ENCODE data around the gene PHACTR1. TPM values are rescaled to one million over a fixed set of nuclear protein-coding genes. Genes with fewer than 3 reads are reported as not detected.

PHACTR1 gene
- total and polyA plus RNA-seq, 8 donors, result 0.46 to 17.4 (median 6.4) TPM; not detected in 1

DNA sequence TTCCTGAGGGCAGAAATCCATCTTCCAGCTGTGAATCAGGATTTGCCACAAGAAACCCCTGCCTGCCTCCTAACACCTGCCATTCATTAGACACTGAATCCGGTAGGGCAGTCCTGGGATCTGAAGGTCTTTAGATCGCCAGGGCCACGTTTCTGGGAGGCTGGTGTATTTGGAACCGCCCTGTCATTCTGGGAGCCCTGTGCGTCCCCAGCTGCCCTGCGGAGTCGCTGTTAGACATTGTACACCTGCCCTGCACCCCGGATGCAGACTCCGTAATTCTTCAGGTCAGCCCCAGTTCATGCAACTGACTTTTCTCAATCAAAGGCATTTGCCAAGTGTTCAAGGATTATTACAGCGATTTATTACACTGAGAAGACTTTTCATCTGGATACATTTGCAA is 418.6 kb downstream of the PHACTR1 start:
- intact Hi-C loops (cut with DNase I; ENCODE audit: low total_unique reads), result no loop called here
- TF ChIP-seq POLR2AphosphoS5 (IDR thresholded peaks at IDR 0.05), result no peak
- TF ChIP-seq EP300 (IDR thresholded peaks at IDR 0.05), result no peak
- no peak for TF ChIP-seq POLR2A (IDR thresholded peaks at IDR 0.05)
- TF ChIP-seq, protein P1, sequence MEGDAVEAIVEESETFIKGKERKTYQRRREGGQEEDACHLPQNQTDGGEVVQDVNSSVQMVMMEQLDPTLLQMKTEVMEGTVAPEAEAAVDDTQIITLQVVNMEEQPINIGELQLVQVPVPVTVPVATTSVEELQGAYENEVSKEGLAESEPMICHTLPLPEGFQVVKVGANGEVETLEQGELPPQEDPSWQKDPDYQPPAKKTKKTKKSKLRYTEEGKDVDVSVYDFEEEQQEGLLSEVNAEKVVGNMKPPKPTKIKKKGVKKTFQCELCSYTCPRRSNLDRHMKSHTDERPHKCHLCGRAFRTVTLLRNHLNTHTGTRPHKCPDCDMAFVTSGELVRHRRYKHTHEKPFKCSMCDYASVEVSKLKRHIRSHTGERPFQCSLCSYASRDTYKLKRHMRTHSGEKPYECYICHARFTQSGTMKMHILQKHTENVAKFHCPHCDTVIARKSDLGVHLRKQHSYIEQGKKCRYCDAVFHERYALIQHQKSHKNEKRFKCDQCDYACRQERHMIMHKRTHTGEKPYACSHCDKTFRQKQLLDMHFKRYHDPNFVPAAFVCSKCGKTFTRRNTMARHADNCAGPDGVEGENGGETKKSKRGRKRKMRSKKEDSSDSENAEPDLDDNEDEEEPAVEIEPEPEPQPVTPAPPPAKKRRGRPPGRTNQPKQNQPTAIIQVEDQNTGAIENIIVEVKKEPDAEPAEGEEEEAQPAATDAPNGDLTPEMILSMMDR (IDR thresholded peaks at IDR 0.05), result no peak
- H3K36me3 ChIP-seq, result peaks cover 0 to 3% (median 0%) of the 10 kb centered on the region in 4 donors
- no peak overlapping the region for H3K27ac ChIP-seq
- 68 to 87% (median 79%) methylated on average over 10 of the region's 10 CpGs for WGBS, 5 donors
- no peaks in the 10 kb centered on the region for H3K4me1 ChIP-seq
- H3K9me3 ChIP-seq, result no peaks in the 10 kb centered on the region
- no peaks in the 10 kb centered on the region for H3K27me3 ChIP-seq
- H3K4me3 ChIP-seq, result no peak overlapping the region
- DNase-seq, result no peak

DNA sequence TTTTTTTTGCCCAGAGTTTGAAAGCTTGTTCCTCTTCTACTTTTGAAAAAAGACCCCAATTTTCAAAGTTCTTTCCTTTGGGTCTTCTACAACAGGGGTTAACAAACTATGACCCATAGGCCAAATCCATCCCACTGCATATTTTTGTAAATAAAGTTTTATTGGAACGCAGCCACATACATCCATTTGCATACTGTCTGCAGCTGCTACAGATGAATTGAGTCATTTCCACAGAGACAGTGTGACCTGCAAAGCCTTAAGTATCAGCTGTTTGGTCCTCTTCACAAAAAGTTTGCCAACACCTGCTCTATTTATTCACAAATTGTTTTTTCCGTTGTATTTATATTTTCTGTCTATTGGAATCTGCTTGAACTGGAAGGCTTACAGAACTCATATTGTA is 422.6 kb downstream of the PHACTR1 start:
- no peak overlapping the region for H3K4me3 ChIP-seq
- TF ChIP-seq, protein P1 (IDR thresholded peaks at IDR 0.05), result no peak
- no peak for TF ChIP-seq POLR2AphosphoS5 (IDR thresholded peaks at IDR 0.05)
- TF ChIP-seq POLR2A (IDR thresholded peaks at IDR 0.05), result no peak
- no peak for TF ChIP-seq EP300 (IDR thresholded peaks at IDR 0.05)

DNA sequence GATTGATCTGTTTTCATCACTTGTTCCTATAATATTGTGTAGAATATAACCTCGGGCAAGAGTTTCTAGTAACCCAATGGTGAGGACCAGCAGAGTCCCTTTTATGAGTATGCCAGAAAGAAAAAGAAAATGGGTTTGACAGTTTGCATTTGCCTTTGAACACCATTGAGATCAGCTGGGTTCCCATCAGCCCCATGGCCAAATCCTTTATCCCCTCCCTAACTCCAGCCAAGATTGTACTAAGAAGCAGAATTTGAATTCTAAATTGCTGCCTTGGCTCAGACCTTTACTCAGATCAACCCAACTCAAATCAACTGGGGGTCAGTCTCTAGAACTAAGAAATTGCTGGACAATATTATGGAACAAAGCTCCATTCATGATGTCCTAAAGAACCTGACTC is 424.4 kb downstream of the PHACTR1 start:
- intact Hi-C loops (cut with DNase I; ENCODE audit: low total_unique reads), result no loop called here
- WGBS, 5 donors, result 79 to 96% (median 88%) methylated on average over 1 of the region's 1 CpG
- Histone ChIP-seq H3K4me3 (no peak overlapping the region), H3K9me3 (no peaks in the 10 kb centered on the region), H3K27ac (no peak overlapping the region), H3K4me1 (no peaks in the 10 kb centered on the region), H3K27me3 (no peaks in the 10 kb centered on the region), H3K36me3 (no peaks in the 10 kb centered on the region)
- DNase-seq, result no peak
- TF ChIP-seq, protein P1 (IDR thresholded peaks at IDR 0.05), result no peak
- no peak for TF ChIP-seq EP300 (IDR thresholded peaks at IDR 0.05)
- TF ChIP-seq POLR2AphosphoS5 (IDR thresholded peaks at IDR 0.05), result no peak
- TF ChIP-seq POLR2A (IDR thresholded peaks at IDR 0.05), result no peak

More for the DNA sequence above, 422.6 kb downstream of the PHACTR1 start:
- Histone ChIP-seq H3K4me1 (no peaks in the 10 kb centered on the region), H3K9me3 (no peaks in the 10 kb centered on the region), H3K36me3 (no peaks in the 10 kb centered on the region), H3K27me3 (no peaks in the 10 kb centered on the region), H3K27ac (no peak overlapping the region)
- WGBS, 5 donors, result 81 to 93% (median 90%) methylated on average over 2 of the region's 2 CpGs
- no peak for DNase-seq
- intact Hi-C loops (cut with DNase I; ENCODE audit: low total_unique reads), result no loop called here

DNA sequence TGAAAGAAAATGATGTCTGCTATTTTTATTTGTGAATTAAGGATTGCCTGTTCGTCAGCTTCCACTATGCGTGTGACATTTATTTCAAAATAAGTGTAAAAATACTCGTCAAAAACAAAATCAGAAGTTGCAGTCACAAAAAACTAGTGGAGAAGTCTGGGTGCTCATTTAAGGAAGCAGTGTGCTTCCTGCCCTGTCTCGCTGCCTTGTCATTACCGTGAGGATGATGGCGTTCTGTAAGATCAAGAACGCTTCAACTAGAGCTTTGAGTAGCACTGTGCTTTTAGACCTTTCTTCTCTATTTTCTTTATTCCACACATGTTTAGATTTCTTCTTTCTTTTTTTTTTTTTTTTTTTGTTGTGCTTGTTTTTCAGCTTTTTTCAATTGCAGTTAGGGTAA is 424.8 kb downstream of the PHACTR1 start:
- Histone ChIP-seq H3K36me3 (no peaks in the 10 kb centered on the region), H3K4me1 (no peaks in the 10 kb centered on the region), H3K4me3 (no peak overlapping the region), H3K9me3 (no peaks in the 10 kb centered on the region), H3K27ac (no peak overlapping the region), H3K27me3 (no peaks in the 10 kb centered on the region)
- intact Hi-C loops (cut with DNase I; ENCODE audit: low total_unique reads), result no loop called here
- no peak for TF ChIP-seq POLR2A (IDR thresholded peaks at IDR 0.05)
- TF ChIP-seq, protein P1 (IDR thresholded peaks at IDR 0.05), result no peak
- TF ChIP-seq EP300 (IDR thresholded peaks at IDR 0.05), result no peak
- TF ChIP-seq POLR2AphosphoS5 (IDR thresholded peaks at IDR 0.05), result no peak
- WGBS, 5 donors, result 64 to 84% (median 78%) methylated on average over 7 of the region's 7 CpGs
- no peak for DNase-seq

Measured in stomach (tissue), 9 donors.